GM12878 (cell line): ENCODE data around the gene PLOD3. TPM values are rescaled to one million over a fixed set of nuclear protein-coding genes. Genes with fewer than 3 reads are reported as not detected.

ENCODE experiments used
- BCL11A ChIP-seq: IDR thresholded peaks from 2 replicates; pipeline ENCODE4 v1.6.1; 2011; ENCODE audit warnings: low read depth, low read length
- CBFB ChIP-seq: IDR thresholded peaks from 2 replicates; pipeline ENCODE4 v1.6.1; 2016; ENCODE audit warnings: antibody characterized with exemption, low read depth
- E2F8 ChIP-seq: fragments of 450-650 bp; IDR thresholded peaks from 2 replicates; pipeline ENCODE4 v1.6.1; 2018; ENCODE audit warnings: mild to moderate bottlenecking, low read depth, moderate library complexity; ENCODE audit not compliant: partially characterized antibody
- FOXM1 ChIP-seq: IDR thresholded peaks from 2 replicates; pipeline ENCODE4 v1.6.1; 2012; ENCODE audit warnings: low read depth, mild to moderate bottlenecking, inconsistent platforms, low read length, moderate library complexity
- HSF1 ChIP-seq: fragments of 150-350 bp; IDR thresholded peaks from 2 replicates; pipeline ENCODE4 v1.6.1; 2014; ENCODE audit warnings: mild to moderate bottlenecking, low read depth, low read length
- JUNB ChIP-seq: IDR thresholded peaks from 2 replicates; pipeline ENCODE4 v1.6.1; 2016; ENCODE audit warnings: antibody characterized with exemption, mild to moderate bottlenecking
- KAT2A ChIP-seq: conservative IDR thresholded peaks from 2 replicates; pipeline ENCODE4 v1.6.1; 2011; ENCODE audit warnings: low read depth, low read length; ENCODE audit not compliant: control insufficient read depth
- KLF5 ChIP-seq: fragments of 450-650 bp; IDR thresholded peaks from 2 replicates; pipeline ENCODE4 v1.6.1; 2014; ENCODE audit warnings: mild to moderate bottlenecking; ENCODE audit not compliant: partially characterized antibody
- MEF2A ChIP-seq: IDR thresholded peaks from 2 replicates; pipeline ENCODE4 v1.6.1; 2011; ENCODE audit warnings: low read depth, mild to moderate bottlenecking, low read length, moderate library complexity; ENCODE audit not compliant: insufficient read depth
- MTA3 ChIP-seq: IDR thresholded peaks from 2 replicates; pipeline ENCODE4 v1.6.1; 2012; ENCODE audit warnings: low read length, inconsistent platforms, borderline replicate concordance
- NBN ChIP-seq: fragments of 450-650 bp; IDR thresholded peaks from 2 replicates; pipeline ENCODE4 v1.6.1; 2016
- NR2C1 ChIP-seq: fragments of 450-650 bp; IDR thresholded peaks from 2 replicates; pipeline ENCODE4 v1.6.1; 2017; ENCODE audit warnings: antibody characterized with exemption, mild to moderate bottlenecking, moderate library complexity
- PAX8 ChIP-seq: fragments of 450-650 bp; IDR thresholded peaks from 2 replicates; pipeline ENCODE4 v1.6.1; 2017; ENCODE audit warnings: mild to moderate bottlenecking, moderate library complexity
- POLR2AphosphoS2 ChIP-seq: IDR thresholded peaks from 2 replicates; pipeline ENCODE4 v1.6.1; 2011; ENCODE audit warnings: low read depth, mild to moderate bottlenecking, low read length, improper control_type of control experiment, moderate library complexity
- POLR2AphosphoS5 ChIP-seq: IDR thresholded peaks from 2 replicates; pipeline ENCODE4 v1.6.1; 2011; ENCODE audit warnings: mild to moderate bottlenecking, low read length, inconsistent platforms
- REST ChIP-seq: IDR thresholded peaks from 2 replicates; pipeline ENCODE4 v1.6.1; 2012; ENCODE audit warnings: mild to moderate bottlenecking, low read depth, low read length
- SMC3 ChIP-seq: IDR thresholded peaks from 2 replicates; pipeline ENCODE4 v1.6.1; 2011; ENCODE audit warnings: low read length, improper control_type of control experiment, borderline replicate concordance
- SREBF1 ChIP-seq: IDR thresholded peaks from 2 replicates; pipeline ENCODE4 v1.6.1; 2012; ENCODE audit warnings: mild to moderate bottlenecking, low read length
- TAF1 ChIP-seq: IDR thresholded peaks from 2 replicates; pipeline ENCODE4 v1.6.1; 2011; ENCODE audit warnings: mild to moderate bottlenecking, low read depth, low read length, borderline replicate concordance
- TARDBP ChIP-seq: IDR thresholded peaks from 2 replicates; pipeline ENCODE4 v1.6.1; 2016; ENCODE audit warnings: borderline replicate concordance
- TCF12 ChIP-seq: IDR thresholded peaks from 2 replicates; pipeline ENCODE4 v1.6.1; 2011; ENCODE audit warnings: low read depth, mild to moderate bottlenecking, low read length
- YY1 ChIP-seq: IDR thresholded peaks from 2 replicates; pipeline ENCODE4 v1.6.1; 2011; ENCODE audit warnings: low read depth, mild to moderate bottlenecking, low read length
- polyA plus RNA-seq, 11 experiments: library from polyadenylated mRNA; depleted of rRNA in 4 of 11; unstranded in 6 of 11; stranded (reverse) in 5 of 11; fragments of >200 nt; fragmentation: Nextera tagmentation in 4 of 11; fragmentation: Illumina TruSeq in 1 of 11; extraction: Ambion mirVana in 4 of 11; extraction: Trizol in 1 of 11; gene quantifications; 1 replicate in 1 of 11; 2 replicates in 10 of 11; pipeline versions ENCODE4 v1.2.1 to v1.2.3, GENCODE V29; 2011 to 2016; ENCODE audit warnings: inconsistent platforms in 2 of 11, missing spikeins in 2 of 11, low read depth in 1 of 11
- total RNA-seq, 4 experiments: library from RNA; depleted of rRNA in 3 of 4; stranded (reverse); fragments of >200 nt in 3 of 4; fragmentation: Illumina TruSeq in 1 of 4; extraction: Trizol in 1 of 4; gene quantifications; 2 replicates each; pipeline versions ENCODE4 v1.2.1 to v1.2.3, GENCODE V29; 2013 to 2021
- TF ChIP-seq, protein P1 (sequence below): IDR thresholded peaks from 2 replicates; pipeline ENCODE4 v1.6.1; 2012; ENCODE audit warnings: low read depth, low read length, improper control_type of control experiment

The PLOD3 gene
- total and polyA plus RNA-seq, 10 of the 15 experiments (the other 5 are each of a cell fraction or from before 2014, with no cell fraction given) = 0.53 to 27.8 (median 15.1) TPM

DNA sequence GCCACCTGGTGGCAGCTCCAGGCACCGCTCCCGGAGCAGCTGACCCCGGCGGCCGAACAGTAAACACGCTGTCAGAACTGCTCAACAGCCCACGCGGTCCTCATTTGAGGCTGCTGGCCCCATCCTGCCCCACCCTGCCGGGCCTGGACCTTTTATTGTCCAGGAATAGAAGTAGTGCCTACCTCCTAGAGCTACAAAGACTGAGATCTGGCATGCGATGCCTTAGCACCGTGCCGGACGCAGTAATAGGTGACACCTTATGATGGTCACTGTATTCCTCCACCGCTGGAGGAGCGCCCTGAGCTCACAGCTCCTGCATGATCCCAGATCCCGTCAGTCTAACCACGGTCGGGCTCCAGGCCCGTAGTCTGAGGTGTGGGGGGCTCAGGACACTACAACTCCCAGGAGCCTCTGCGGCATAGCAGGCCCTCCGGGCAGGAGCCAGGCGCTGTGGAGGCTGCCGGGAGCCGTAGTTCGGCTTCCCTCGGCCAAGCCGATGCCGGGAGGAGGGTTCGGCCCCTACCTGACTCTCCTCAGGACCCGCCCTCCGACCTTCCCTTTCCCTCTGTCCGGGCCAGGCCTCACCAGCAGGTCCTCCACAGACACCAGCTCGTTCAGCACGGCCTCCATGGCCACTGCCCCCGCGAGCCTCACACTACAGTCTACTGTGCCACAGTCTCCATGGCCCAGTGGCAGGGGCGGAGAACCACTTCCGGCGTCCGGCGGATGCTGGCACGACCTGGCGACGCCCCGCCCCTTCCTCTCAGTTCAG is 27.2 kb upstream of the PLOD3 start, which contains the start of gene FIS1 (continued):
- TF ChIP-seq MTA3 (no peak; the same call in 1 of the 2 replicates), NR2C1 (peak; percentile 79), TAF1 (0 out of 2 replicates have a peak, but pooled peaks have one; percentile 11), TCF12 (peak; percentile 68; the same call in 1 of the 2 replicates), POLR2AphosphoS2 (peak; percentile 77; the same call in 1 of the 2 replicates), CBFB (peak; percentile 71), HSF1 (peak; percentile 57; the same call in 1 of the 2 replicates), FOXM1 (no peak; the same call in 1 of the 2 replicates), TARDBP (peak; percentile 79; the same call in 1 of the 2 replicates), JUNB (no peak), SREBF1 (peak; percentile 79), YY1 (peak; percentile 79), NBN (peak; percentile 77), REST (no peak), KAT2A (no peak), POLR2AphosphoS5 (peak; percentile 83), KLF5 (peak; percentile 23), PAX8 (no peak), SMC3 (peak; percentile 73; the same call in 1 of the 2 replicates), BCL11A (no peak), MEF2A (0 out of 2 replicates have a peak, but pooled peaks have one; percentile 22), E2F8 (peak; percentile 68)
- TF ChIP-seq, protein P1, sequence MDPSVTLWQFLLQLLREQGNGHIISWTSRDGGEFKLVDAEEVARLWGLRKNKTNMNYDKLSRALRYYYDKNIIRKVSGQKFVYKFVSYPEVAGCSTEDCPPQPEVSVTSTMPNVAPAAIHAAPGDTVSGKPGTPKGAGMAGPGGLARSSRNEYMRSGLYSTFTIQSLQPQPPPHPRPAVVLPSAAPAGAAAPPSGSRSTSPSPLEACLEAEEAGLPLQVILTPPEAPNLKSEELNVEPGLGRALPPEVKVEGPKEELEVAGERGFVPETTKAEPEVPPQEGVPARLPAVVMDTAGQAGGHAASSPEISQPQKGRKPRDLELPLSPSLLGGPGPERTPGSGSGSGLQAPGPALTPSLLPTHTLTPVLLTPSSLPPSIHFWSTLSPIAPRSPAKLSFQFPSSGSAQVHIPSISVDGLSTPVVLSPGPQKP = peak; percentile 70; the same call in 1 of the 2 replicates
